ENCODE measurements around the gene PCYOX1L. TPM values are rescaled to one million over a fixed set of nuclear protein-coding genes. Genes with fewer than 3 reads are reported as not detected.
"Not testable (repeated sequence)": the region's sequence is repeated elsewhere in the genome, so short reads cannot be mapped to it uniquely, and the experiment has no call there.

PCYOX1L gene
- total and polyA plus RNA-seq, 2 experiments from 2014 or later, result 10.4 to 10.7 TPM

DNA sequence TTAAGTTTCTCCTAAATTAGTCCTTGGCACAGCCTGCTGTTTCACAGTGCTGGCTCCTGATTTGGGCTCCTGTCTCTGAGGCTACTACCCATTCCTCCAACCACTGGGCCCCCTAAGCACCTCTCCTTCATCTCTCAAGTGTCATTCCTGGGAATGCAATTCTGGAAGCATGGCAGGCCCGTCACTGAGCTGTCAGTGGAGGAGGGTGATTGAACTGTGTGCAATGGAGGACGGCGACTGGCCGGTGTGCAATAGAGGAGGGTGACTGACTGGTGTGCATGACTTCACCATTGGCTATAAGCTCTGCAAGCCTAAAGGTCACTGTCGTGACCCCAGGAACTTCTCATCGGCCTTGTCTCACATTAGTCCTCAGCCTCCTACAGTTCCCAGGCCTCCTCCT is 33.7 kb downstream of the PCYOX1L start:
- in situ Hi-C loops (cut with MboI), result no loop called here
- Histone ChIP-seq H2AFZ (no peak overlapping the region), H4K20me1 (ENCODE audit: insufficient read depth) (no peaks in the 10 kb centered on the region), H3K4me2 (ENCODE audit: unreplicated experiment) (no peak overlapping the region), H3K9me2 (ENCODE audit: insufficient read depth) (no peaks in the 10 kb centered on the region), H3K9ac (no peak overlapping the region), H3K36me3 (ENCODE audit: low read depth) (no peaks in the 10 kb centered on the region), H3K4me3 (no peak overlapping the region), H3K27ac (no peak overlapping the region), H3K27me3 (replicated peaks; ENCODE audit: insufficient read depth) (no peaks in the 10 kb centered on the region), H3K9me3 (ENCODE audit: low read depth) (no peaks in the 10 kb centered on the region), H3F3A (ENCODE audit: insufficient read depth) (peaks cover 1% of the 10 kb centered on the region; the same call in 1 of the 2 replicates), H3K79me2 (ENCODE audit: insufficient read depth) (no peaks in the 10 kb centered on the region), H3K4me1 (ENCODE audit: insufficient read depth) (0 out of 2 replicates have a peak, but pooled peaks cover 3% of the 10 kb centered on the region)
- 92 to 94% methylated on average over 6 of the region's 6 CpGs for WGBS, 2 experiments (ENCODE audit: low coverage in 1 of 2, low lambda C conversion rate in 2 of 2, missing lambda C conversion rate in 2 of 2)
- DNase-seq, result no peak
- TF ChIP-seq EZH2phosphoT487 (IDR thresholded peaks at IDR 0.05; ENCODE audit: insufficient read depth, low read depth) (no peak), EZH2 (IDR thresholded peaks at IDR 0.05; ENCODE audit: insufficient read depth, poor library complexity, severe bottlenecking) (no peak)

DNA sequence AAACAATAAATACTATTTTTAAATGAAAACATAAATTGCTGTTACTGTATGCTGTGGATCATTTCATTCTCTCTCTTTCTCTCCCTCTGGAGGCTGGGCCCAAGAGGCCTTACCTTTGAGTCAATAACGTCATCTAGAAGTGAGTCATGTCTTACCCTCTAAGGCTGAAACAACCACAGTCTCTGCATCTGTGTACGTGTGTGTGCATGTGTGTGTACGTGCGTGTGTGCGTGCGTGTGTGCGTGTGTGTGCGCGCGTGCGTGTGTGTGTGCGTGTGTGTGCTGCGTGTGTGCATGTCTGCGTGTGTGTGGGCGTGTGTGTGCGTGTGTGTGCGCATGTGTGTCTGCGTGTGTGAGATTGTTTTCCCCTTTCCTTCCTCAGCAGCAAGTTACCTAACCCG is 34.9 kb downstream of the PCYOX1L start:
- no peak overlapping the region for H3K4me2 ChIP-seq (ENCODE audit: unreplicated experiment)
- H2AFZ ChIP-seq, result no peak overlapping the region
- in situ Hi-C loops (cut with MboI), result no loop called here
- WGBS, 2 experiments (ENCODE audit: low coverage in 1 of 2, low lambda C conversion rate in 2 of 2, missing lambda C conversion rate in 2 of 2), result 77 to 81% methylated on average over 13 to 19 of the region's 19 CpGs
- no peaks in the 10 kb centered on the region for H3K79me2 ChIP-seq (ENCODE audit: insufficient read depth)
- no peak overlapping the region for H3K4me3 ChIP-seq
- no peak for TF ChIP-seq EZH2phosphoT487 (IDR thresholded peaks at IDR 0.05; ENCODE audit: insufficient read depth, low read depth)
- TF ChIP-seq EZH2 (IDR thresholded peaks at IDR 0.05; ENCODE audit: insufficient read depth, poor library complexity, severe bottlenecking), result no peak
- H4K20me1 ChIP-seq (ENCODE audit: insufficient read depth), result no peaks in the 10 kb centered on the region
- no peaks in the 10 kb centered on the region for H3K9me3 ChIP-seq (ENCODE audit: low read depth)
- no peak overlapping the region for H3K9ac ChIP-seq
- H3F3A ChIP-seq (ENCODE audit: insufficient read depth), result peaks cover 11% of the 10 kb centered on the region; the same call in 1 of the 2 replicates
- no peaks in the 10 kb centered on the region for H3K36me3 ChIP-seq (ENCODE audit: low read depth)
- H3K4me1 ChIP-seq (ENCODE audit: insufficient read depth), result peaks cover 11% of the 10 kb centered on the region
- no peaks in the 10 kb centered on the region for H3K9me2 ChIP-seq (ENCODE audit: insufficient read depth)
- H3K27ac ChIP-seq, result no peak overlapping the region
- no peaks in the 10 kb centered on the region for H3K27me3 ChIP-seq (replicated peaks; ENCODE audit: insufficient read depth)
- peak; percentile 61 for DNase-seq

DNA sequence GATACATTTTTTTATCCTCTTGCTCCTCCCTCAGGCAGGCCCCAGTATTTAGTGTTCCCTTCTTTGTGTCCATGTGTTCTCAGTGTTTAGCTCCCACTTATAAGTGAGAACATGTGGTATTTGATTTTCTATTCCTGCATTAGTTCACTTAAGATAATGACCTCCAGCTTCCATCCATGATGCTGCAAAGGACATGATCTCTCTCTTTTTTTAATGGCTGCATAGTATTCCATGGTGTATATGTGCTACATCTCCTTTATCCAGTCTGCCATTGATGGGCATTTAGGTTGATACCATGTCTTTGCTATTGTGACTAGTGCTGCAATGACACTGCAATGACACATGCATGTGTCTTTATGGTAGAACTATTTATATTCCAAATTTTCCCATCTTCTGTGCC is 37.1 kb downstream of the PCYOX1L start:
- H3K9me3 ChIP-seq (ENCODE audit: low read depth); H4K20me1 ChIP-seq (ENCODE audit: insufficient read depth); H3K36me3 ChIP-seq (ENCODE audit: low read depth); H3K9me2 ChIP-seq (ENCODE audit: insufficient read depth); H3K4me2 ChIP-seq (ENCODE audit: unreplicated experiment); H3K27ac ChIP-seq; in situ Hi-C loops (cut with MboI); H3K79me2 ChIP-seq (ENCODE audit: insufficient read depth); H2AFZ ChIP-seq; H3K9ac ChIP-seq; H3K27me3 ChIP-seq (replicated peaks; ENCODE audit: insufficient read depth); DNase-seq; H3K4me1 ChIP-seq (ENCODE audit: insufficient read depth); H3K4me3 ChIP-seq: not testable (repeated sequence)
- peaks cover 17% of the 10 kb centered on the region; the same call in 1 of the 2 replicates for H3F3A ChIP-seq (ENCODE audit: insufficient read depth)

DNA sequence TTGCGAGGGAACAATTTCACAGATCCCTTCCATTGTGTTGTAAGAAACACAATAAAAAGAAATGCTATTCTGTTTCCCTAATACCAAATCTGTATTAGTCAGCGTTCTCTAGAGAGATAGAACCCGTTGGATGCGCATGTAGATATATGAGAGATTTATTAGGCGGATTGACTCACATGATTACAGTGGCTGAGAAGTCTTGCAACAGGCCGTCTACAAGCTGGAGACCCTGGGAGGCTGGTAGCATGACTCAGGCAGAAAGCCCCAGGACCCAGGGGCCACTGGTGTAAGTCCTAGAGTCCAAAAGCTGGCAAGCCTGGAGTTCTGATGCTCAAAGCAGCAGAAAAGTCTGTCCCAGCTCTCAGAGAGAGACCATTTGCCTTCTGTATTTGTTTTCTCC is 39.7 kb downstream of the PCYOX1L start:
- H3K27me3 ChIP-seq (replicated peaks; ENCODE audit: insufficient read depth), result no peaks in the 10 kb centered on the region
- H3K79me2 ChIP-seq (ENCODE audit: insufficient read depth), result no peaks in the 10 kb centered on the region
- no peak overlapping the region for H2AFZ ChIP-seq
- 20 to 28% methylated on average over 6 of the region's 6 CpGs for WGBS, 2 experiments (ENCODE audit: low coverage in 1 of 2, low lambda C conversion rate in 2 of 2, missing lambda C conversion rate in 2 of 2)
- H3K9ac ChIP-seq, result peak overlapping the region; percentile 32; the same call in 1 of the 2 replicates
- H4K20me1 ChIP-seq (ENCODE audit: insufficient read depth), result no peaks in the 10 kb centered on the region
- H3K27ac ChIP-seq, result peak overlapping the region; percentile 60
- H3F3A ChIP-seq (ENCODE audit: insufficient read depth), result peaks cover 17% of the 10 kb centered on the region; the same call in 1 of the 2 replicates
- peak; percentile 94 for DNase-seq
- TF ChIP-seq EZH2 (IDR thresholded peaks at IDR 0.05; ENCODE audit: insufficient read depth, poor library complexity, severe bottlenecking) (no peak), EZH2phosphoT487 (IDR thresholded peaks at IDR 0.05; ENCODE audit: insufficient read depth, low read depth) (no peak)
- H3K4me1 ChIP-seq (ENCODE audit: insufficient read depth), result peaks cover 9% of the 10 kb centered on the region
- no peak overlapping the region for H3K4me3 ChIP-seq
- H3K9me3 ChIP-seq (ENCODE audit: low read depth), result no peaks in the 10 kb centered on the region
- in situ Hi-C loops (cut with MboI), result no loop called here
- H3K4me2 ChIP-seq (ENCODE audit: unreplicated experiment), result no peak overlapping the region
- H3K9me2 ChIP-seq (ENCODE audit: insufficient read depth), result no peaks in the 10 kb centered on the region
- no peaks in the 10 kb centered on the region for H3K36me3 ChIP-seq (ENCODE audit: low read depth)

DNA sequence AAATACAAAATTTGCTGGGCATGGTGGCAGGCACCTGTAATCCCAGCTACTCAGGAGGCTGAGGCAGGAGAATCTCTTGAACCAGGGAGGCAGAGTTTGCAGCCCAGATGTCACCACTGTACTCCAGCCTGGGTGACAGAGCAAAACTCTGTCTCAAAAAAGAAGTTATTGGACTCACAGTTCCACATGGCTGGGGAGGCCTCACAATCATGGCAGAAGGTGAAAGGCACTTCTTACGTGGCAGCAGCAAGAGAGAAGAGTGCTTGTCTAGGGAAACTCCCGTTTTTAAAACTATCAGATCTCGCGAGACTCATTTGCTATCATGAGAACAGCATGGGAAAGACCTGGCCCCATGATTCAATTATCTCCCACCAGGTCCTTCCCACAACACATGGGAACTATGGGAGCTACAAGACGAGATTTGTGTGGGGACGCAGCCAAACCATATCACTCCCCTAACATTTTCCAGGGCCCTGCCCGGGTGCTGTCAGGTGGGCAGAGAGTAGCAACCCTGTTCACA is 41.0 kb downstream of the PCYOX1L start:
- H3K4me3 ChIP-seq; H2AFZ ChIP-seq; H3K9ac ChIP-seq; H3K79me2 ChIP-seq (ENCODE audit: insufficient read depth); H3K27ac ChIP-seq; H4K20me1 ChIP-seq (ENCODE audit: insufficient read depth); H3K4me2 ChIP-seq (ENCODE audit: unreplicated experiment); H3K36me3 ChIP-seq (ENCODE audit: low read depth); H3K27me3 ChIP-seq (replicated peaks; ENCODE audit: insufficient read depth); H3K9me2 ChIP-seq (ENCODE audit: insufficient read depth); in situ Hi-C loops (cut with MboI); DNase-seq; H3K9me3 ChIP-seq (ENCODE audit: low read depth): not testable (repeated sequence)
- WGBS, 2 experiments (ENCODE audit: low coverage in 1 of 2, low lambda C conversion rate in 2 of 2, missing lambda C conversion rate in 2 of 2), result 75 to 81% methylated on average over 7 of the region's 7 CpGs
- H3F3A ChIP-seq (ENCODE audit: insufficient read depth), result peaks cover 26% of the 10 kb centered on the region
- H3K4me1 ChIP-seq (ENCODE audit: insufficient read depth), result peaks cover 16% of the 10 kb centered on the region

All from GM23248 (cell line).